ENCODE results near the gene RIN1. TPM values are rescaled to one million over a fixed set of nuclear protein-coding genes. Genes with fewer than 3 reads are reported as not detected.

The RIN1 gene
- total and polyA plus RNA-seq, 2 experiments from 2014 or later = 6.2 to 9.5 TPM

GRCh38 chr11:66297610-66298009, 38.6 kb downstream of the RIN1 start:
- no peak overlapping the region for H3K4me3 ChIP-seq
- H4K20me1 ChIP-seq (ENCODE audit: insufficient read depth, poor library complexity, severe bottlenecking) = no peaks in the 10 kb centered on the region
- no peak for DNase-seq (ENCODE audit: low spot score)
- no peaks in the 10 kb centered on the region for H3K79me2 ChIP-seq
- H3K36me3 ChIP-seq (replicated peaks; ENCODE audit: insufficient read depth, low read depth) = no peaks in the 10 kb centered on the region
- TF ChIP-seq EZH2 (IDR thresholded peaks at IDR 0.05; ENCODE audit: borderline replicate concordance) = no peak
- no peak for TF ChIP-seq CTCF (IDR thresholded peaks at IDR 0.05; ENCODE audit: poor library complexity)
- no peak for TF ChIP-seq EZH2phosphoT487 (IDR thresholded peaks at IDR 0.05; ENCODE audit: low read depth, severe bottlenecking, unreplicated experiment)
- H3K27me3 ChIP-seq = peaks cover 14% of the 10 kb centered on the region
- no peak overlapping the region for H2AFZ ChIP-seq
- no peaks in the 10 kb centered on the region for H3K9me3 ChIP-seq (ENCODE audit: low read depth)
- H3K4me2 ChIP-seq = no peak overlapping the region
- H3K27ac ChIP-seq = no peak overlapping the region
- WGBS (ENCODE audit: low lambda C conversion rate, missing lambda C conversion rate) = 52% methylated on average over 8 of the region's 8 CpGs
- H3K4me1 ChIP-seq (ENCODE audit: insufficient read depth) = no peaks in the 10 kb centered on the region
- no peaks in the 10 kb centered on the region for H3K9me2 ChIP-seq (replicated peaks; ENCODE audit: insufficient read depth)

GRCh38 chr11:66294626-66295620, 41.3 kb downstream of the RIN1 start:
- no peaks in the 10 kb centered on the region for H3K79me2 ChIP-seq
- TF ChIP-seq CTCF (IDR thresholded peaks at IDR 0.05; ENCODE audit: poor library complexity) (no peak), EZH2 (IDR thresholded peaks at IDR 0.05; ENCODE audit: borderline replicate concordance) (no peak), EZH2phosphoT487 (IDR thresholded peaks at IDR 0.05; ENCODE audit: low read depth, severe bottlenecking, unreplicated experiment) (no peak)
- peaks cover 6% of the 10 kb centered on the region for H3K4me1 ChIP-seq (ENCODE audit: insufficient read depth)
- no peaks in the 10 kb centered on the region for H3K36me3 ChIP-seq (replicated peaks; ENCODE audit: insufficient read depth, low read depth)
- 98% methylated on average over 76 of the region's 123 CpGs for WGBS (ENCODE audit: low lambda C conversion rate, missing lambda C conversion rate)
- no peak overlapping the region for H3K4me3 ChIP-seq
- no peaks in the 10 kb centered on the region for H3K9me2 ChIP-seq (replicated peaks; ENCODE audit: insufficient read depth)
- H3K27me3 ChIP-seq = peaks cover 30% of the 10 kb centered on the region
- no peak overlapping the region for H2AFZ ChIP-seq
- DNase-seq (ENCODE audit: low spot score) = no peak
- H3K27ac ChIP-seq = no peak overlapping the region
- H3K9me3 ChIP-seq (ENCODE audit: low read depth) = no peaks in the 10 kb centered on the region
- no peak overlapping the region for H3K4me2 ChIP-seq
- no peaks in the 10 kb centered on the region for H4K20me1 ChIP-seq (ENCODE audit: insufficient read depth, poor library complexity, severe bottlenecking)

DNA sequence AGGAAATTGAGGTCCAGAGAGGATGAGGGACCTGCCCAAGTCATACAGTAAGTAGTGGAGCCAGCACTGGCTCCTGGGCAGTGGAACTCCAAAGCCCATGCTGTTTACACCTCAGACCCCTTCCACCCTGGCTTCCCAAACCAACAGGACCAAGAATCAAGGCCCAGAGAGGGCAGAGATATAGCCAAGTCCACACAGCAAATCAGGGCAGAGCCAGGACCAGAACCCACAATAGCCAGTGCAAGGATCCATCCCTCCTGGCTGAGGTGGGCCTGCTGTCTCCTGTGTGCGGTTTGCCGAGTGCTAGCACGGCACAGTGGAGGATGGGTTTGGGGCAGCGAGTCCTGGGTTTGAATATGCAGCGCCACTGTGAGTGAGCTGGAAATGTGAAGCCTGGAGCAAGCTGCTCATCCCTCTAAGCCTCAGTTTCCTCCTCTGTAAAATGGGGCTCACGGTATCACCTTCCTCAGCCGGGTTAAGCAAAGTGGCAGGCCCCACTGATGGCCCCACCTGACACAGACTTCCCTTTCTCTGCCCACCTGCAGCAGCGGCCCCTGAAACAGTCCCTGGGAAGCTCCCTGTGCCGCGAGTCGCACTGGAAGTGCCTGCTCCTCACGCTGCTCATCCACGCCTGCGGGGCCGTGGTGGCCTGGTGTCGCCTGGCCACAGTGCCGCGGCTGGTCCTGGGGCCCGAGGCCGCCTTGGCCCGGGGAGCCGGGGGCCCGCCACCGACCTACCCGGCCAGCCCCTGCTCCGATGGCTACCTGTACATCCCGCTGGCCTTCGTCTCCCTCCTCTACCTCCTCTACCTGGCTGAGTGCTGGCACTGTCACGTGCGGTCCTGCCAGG, 42.2 kb downstream of the RIN1 start:
- H4K20me1 ChIP-seq (ENCODE audit: insufficient read depth, poor library complexity, severe bottlenecking) = no peaks in the 10 kb centered on the region
- no peak overlapping the region for H2AFZ ChIP-seq
- H3K79me2 ChIP-seq = no peaks in the 10 kb centered on the region
- H3K27ac ChIP-seq = no peak overlapping the region
- H3K36me3 ChIP-seq (replicated peaks; ENCODE audit: insufficient read depth, low read depth) = no peaks in the 10 kb centered on the region
- no peaks in the 10 kb centered on the region for H3K9me2 ChIP-seq (replicated peaks; ENCODE audit: insufficient read depth)
- whole genome bisulfite sequencing (ENCODE audit: low lambda C conversion rate, missing lambda C conversion rate) = 92% methylated on average over 30 of the region's 30 CpGs
- DNase-seq (ENCODE audit: low spot score) = no peak
- H3K4me1 ChIP-seq (ENCODE audit: insufficient read depth) = peaks cover 7% of the 10 kb centered on the region
- H3K9me3 ChIP-seq (ENCODE audit: low read depth) = no peaks in the 10 kb centered on the region
- no peak for TF ChIP-seq EZH2 (IDR thresholded peaks at IDR 0.05; ENCODE audit: borderline replicate concordance)
- no peak for TF ChIP-seq CTCF (IDR thresholded peaks at IDR 0.05; ENCODE audit: poor library complexity)
- TF ChIP-seq EZH2phosphoT487 (IDR thresholded peaks at IDR 0.05; ENCODE audit: low read depth, severe bottlenecking, unreplicated experiment) = no peak
- H3K4me3 ChIP-seq = no peak overlapping the region
- peaks cover 30% of the 10 kb centered on the region for H3K27me3 ChIP-seq
- no peak overlapping the region for H3K4me2 ChIP-seq

All from hepatocyte (in vitro differentiated cells).